CD4-positive, alpha-beta T cell treated with Interleukin-2 at 100 ng/mL for 4 hours (primary cell): ENCODE data around the gene DGKA.

Experiments used
- DNase-seq: peaks from one replicate; pipeline ENCODE4 v3.0.0-alpha.2; 2020; ENCODE audit warnings: low spot score

DGKA gene

GRCh38 chr12:55931780-55932550 lies 1.0 kb downstream of the DGKA start:
- no peak for DNase-seq

GRCh38 chr12:55932551-55932910 lies 1.6 kb downstream of the DGKA start:
- DNase-seq: peak; percentile 64

- DNase-seq: peak; percentile 42
These were observed 2.3 kb downstream of the DGKA start for GRCh38 chr12:55933169-55933798.

- no peak for DNase-seq
These were observed 3.1 kb downstream of the DGKA start for GRCh38 chr12:55933799-55934742.

- no peak for DNase-seq
These were observed 3.8 kb downstream of the DGKA start for GRCh38 chr12:55934773-55935172.

- DNase-seq: no peak
These were observed 4.8 kb downstream of the DGKA start for GRCh38 chr12:55935738-55936151.

GRCh38 chr12:55937981-55938380 lies 7.0 kb downstream of the DGKA start:
- DNase-seq: no peak

GRCh38 chr12:55938826-55939501 lies 8.0 kb downstream of the DGKA start:
- DNase-seq: no peak

GRCh38 chr12:55940065-55940732 lies 9.2 kb downstream of the DGKA start:
- DNase-seq: peak; percentile 90

- no peak for DNase-seq
These were observed 11.1 kb downstream of the DGKA start for GRCh38 chr12:55942055-55942454.

- DNase-seq: no peak
These were observed 11.7 kb downstream of the DGKA start for GRCh38 chr12:55942577-55943136.

- DNase-seq: no peak
These were observed 15.6 kb downstream of the DGKA start for GRCh38 chr12:55946553-55946952.

- DNase-seq: no peak
These were observed 24.4 kb downstream of the DGKA start for GRCh38 chr12:55955344-55955743.

- DNase-seq: peak; percentile 55
These were observed 25.0 kb downstream of the DGKA start for GRCh38 chr12:55955800-55956508.

GRCh38 chr12:55957106-55957859 lies 26.3 kb downstream of the DGKA start:
- no peak for DNase-seq

GRCh38 chr12:55963760-55964159 lies 32.8 kb downstream of the DGKA start:
- no peak for DNase-seq

GRCh38 chr12:55965240-55965639 lies 34.3 kb downstream of the DGKA start:
- no peak for DNase-seq

- DNase-seq: no peak
These were observed 35.0 kb downstream of the DGKA start, which contains the start of gene PMEL for GRCh38 chr12:55965941-55966407. PMEL (minus strand) TSS chr12:55966042; CDS start chr12:55966011, 31 bp downstream.
